NCI-H460 (cell line): ENCODE measurements around the gene DYSF. TPM values are rescaled to one million over a fixed set of nuclear protein-coding genes. Genes with fewer than 3 reads are reported as not detected.
A peak's percentile ranks its signal among the peaks of the same experiment; 100 is the strongest.

Source experiments
- DNase-seq: peaks from one replicate; pipeline ENCODE4 v3.0.0-alpha.2; 2016; ENCODE audit warnings: low read depth; ENCODE audit errors: extremely low read depth
- total RNA-seq: library from RNA; depleted of rRNA; stranded (reverse); fragments of >200 nt; shearing (Covaris generic); gene quantifications from 2 replicates; pipeline ENCODE4 v1.2.3, GENCODE V29; 2014

DYSF gene
- total RNA-seq, 1 experiment from 2014 or later = 3.4 TPM

DNA sequence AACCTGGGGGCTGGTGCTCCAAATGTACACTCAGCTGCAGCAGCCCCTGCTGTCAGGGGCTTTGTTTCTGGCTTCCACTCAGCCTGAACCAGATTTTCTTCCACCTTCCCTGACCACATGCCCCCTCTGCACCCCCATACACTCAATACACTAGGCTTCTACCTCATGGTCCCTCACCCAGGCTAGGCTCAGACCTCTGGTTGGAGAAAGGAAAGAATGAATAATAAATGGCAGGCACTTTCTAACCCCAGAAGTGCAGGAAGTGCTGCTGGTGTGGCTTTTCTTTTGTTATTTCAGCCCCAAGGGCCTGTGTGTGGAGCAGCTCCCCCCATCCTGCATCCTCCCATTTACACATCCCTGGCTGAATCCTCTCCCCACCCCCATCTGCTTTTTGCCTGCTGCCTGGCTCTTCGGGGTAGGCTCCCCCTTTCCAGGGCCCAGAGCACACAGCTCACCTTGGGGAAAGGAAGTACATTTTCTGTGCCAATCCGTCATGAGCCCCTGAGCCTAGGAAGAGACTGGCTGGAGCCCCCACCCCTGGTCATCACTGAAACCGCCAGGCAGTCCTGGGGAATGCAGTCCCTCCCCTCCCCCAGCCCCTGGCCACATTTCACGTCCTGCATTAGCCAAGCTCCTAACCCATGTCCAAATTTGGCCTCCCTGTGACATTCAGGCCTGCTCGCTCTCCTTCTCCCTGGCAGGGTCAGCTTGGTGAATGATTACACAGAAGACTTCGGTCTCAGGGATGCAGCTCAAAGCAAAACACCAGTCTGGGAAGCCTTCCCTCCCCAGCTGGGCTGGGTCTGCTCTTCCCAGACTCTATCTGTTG is 2.6 kb downstream of the DYSF start:
- DNase-seq = no peak

GRCh38 chr2:71456617-71457016 is 3.3 kb downstream of the DYSF start:
- DNase-seq = no peak

DNA sequence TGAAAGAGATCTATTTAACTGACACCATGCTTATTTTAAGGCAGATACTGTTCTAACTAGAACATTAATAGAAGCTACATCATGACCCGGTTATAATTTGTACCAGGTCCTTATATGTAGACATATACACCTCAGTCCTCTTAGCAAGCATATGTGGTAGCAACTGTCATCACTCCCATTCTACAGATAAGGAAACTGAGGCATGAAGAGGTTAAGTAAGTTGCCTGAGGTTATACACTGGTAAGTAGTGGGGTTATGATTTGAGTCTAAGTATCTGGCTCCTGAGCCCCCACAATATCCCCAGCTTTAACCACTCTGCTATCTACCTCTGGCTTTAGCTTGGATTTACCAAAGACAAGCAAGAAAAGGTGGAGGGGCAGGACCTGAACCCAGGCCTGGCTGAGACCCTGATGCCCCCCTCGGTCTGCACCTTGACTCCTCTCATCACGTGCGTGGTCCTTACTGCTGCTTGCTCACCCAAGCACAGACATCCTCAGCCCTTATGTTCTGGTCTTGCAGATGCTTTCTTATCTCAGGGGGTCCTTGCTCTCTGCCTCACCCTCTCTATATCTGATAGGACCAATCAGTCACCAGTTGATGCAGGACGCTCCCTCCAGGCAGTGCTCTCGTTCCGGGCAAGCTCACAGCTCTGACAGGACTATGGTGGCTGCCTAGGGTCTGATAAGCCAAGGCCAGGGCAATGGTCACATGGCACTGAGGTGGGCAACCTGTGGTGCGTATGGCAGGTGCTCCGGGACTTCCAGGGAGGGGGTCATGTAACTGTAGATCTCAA is 4.0 kb downstream of the DYSF start:
- no peak for DNase-seq

DNA sequence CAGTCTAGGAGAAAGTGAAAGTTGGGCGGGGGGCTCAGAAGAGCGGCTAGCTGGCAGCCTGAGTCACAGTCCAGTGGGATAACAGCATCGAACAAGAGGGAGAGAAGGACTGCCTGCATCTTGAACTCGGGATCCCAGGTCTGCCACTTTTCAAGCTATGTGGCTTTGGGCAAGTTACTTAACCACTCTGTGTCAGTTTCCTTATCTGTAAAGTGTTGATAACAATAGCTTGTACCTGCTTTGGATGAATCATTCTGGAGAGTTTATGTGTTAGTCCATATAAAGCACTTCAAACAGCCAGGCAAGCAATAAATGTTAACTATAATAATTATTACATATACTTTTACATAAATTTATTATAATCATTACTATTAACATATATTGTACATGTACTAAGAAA is 4.6 kb downstream of the DYSF start:
- no peak for DNase-seq

DNA sequence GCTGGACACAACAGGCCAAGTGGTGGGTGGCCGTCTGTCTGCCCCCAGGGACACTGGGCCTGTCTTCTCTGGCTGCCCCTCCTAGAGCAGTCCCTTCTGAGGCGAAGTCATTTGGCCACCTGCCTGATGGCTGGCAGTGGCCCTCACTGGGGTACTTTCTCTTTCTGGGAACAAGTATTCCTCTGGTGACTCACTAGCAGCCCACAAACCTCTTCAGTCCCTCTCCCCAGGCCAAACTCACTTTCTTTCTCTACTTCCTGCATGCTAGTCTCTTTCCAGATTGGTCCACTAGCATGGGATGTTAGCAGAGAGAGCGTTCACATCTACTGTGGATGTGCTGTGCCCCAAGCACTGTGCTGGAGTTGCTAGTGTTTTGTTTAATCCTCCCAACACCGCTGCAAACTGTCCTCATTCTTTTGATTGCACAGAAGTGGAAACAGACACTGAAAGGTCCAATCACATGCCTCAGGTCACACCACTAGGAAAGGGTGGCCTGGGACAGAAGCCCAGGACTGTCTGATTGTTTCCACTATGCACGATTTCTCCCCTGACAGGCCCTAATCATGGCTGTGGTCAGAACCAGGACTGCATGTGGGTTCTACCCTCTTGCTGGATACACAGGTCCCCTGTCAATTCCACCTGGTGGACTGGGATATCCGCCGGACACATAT is 5.2 kb downstream of the DYSF start:
- no peak for DNase-seq

DNA sequence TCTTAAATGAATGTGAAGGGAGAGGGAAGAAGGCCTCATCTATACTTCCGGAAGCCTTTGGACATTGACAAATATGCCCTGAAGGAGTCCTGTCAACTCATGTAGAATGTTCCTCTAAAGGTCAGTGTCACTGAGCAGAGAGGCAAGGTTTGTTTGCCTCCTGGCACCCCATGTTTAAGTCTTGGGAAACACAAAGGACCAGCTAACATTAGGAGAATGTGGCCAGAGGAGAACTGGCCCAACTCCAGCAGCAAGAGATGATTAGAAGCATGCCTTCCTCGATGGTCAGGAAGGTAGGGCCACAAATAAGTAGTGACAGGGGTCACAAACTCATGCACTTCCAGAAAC is 5.7 kb downstream of the DYSF start:
- no peak for DNase-seq

GRCh38 chr2:71460056-71460455 is 6.7 kb downstream of the DYSF start:
- DNase-seq = no peak

- peak; percentile 15 for DNase-seq
Observed at GRCh38 chr2:71460595-71461303, 7.4 kb downstream of the DYSF start.

DNA sequence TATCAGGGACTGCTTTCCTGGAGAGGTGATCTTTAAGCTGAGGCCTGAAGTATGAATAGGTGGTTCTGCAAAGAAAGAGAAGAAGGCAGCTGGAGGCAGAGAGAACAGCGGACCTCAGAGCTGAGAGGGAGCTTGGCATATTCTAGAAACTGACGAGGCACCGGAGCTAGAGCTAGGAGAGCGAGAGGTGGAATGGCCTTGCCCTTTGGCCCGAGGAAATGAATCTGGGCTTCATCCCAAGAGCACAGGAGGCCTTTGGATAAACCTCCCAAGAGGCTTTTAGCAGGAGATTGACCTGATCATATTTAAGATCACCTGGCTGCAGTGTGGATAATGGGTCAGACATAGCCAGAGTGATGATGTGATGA is 7.9 kb downstream of the DYSF start:
- DNase-seq = no peak

DNA sequence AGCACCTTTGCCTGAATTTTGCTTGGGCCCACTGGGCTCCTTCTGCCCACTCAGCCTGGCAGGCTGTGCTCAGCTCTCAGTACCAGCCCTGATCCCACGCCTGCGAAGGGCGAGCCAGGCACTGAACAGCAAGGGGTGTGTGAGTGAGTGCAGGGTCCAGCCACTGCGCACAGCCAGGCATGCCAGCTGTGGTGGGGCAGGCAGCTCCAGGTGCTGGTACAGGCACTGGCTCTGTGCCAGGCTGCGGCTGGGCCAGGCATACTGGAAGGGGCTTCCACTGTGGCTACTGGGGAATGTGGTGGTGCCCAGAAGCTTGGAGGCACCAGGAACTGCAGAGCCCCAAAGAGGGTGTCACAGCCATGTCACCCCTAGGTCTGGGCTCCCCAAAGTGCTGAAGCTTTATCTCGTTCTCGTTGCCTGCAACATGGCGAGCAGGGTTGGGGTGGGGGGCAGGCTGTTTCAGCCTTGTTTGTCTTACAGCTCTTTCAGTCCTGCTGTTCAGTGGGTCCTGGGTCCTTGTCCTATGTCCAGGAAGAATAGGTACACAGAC is 8.8 kb downstream of the DYSF start:
- DNase-seq = no peak

- no peak for DNase-seq
Observed at GRCh38 chr2:71462641-71463341, 9.4 kb downstream of the DYSF start.

- DNase-seq = no peak
Observed at GRCh38 chr2:71463342-71463654, 9.9 kb downstream of the DYSF start.

DNA sequence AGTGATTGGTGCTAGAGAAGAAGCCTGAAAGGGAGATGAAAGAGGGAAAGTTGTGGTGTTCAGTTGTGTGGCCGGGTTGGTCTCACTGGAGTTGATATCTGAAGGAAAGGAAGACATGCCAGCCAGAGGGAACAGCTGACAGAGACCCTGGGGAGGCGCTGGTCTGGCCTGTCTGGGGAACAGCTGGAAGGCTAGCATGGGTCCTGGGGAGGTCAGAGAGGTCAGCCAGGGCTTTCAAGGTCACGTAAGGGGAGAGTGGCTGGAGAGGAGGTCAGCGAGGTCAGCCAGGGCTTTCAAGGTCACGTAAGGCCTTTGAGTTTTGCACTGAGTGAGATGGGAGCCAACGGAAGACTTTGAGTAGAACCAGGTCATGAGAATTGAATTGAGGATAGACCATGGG is 11.0 kb downstream of the DYSF start:
- DNase-seq = no peak

GRCh38 chr2:71465356-71465755 is 12.0 kb downstream of the DYSF start:
- DNase-seq = no peak

- DNase-seq = no peak
Observed at GRCh38 chr2:71465961-71466300, 12.6 kb downstream of the DYSF start.

GRCh38 chr2:71466301-71467179 is 13.2 kb downstream of the DYSF start:
- peak; percentile 24 for DNase-seq

- DNase-seq = no peak
Observed at GRCh38 chr2:71467180-71467815, 13.9 kb downstream of the DYSF start.

DNA sequence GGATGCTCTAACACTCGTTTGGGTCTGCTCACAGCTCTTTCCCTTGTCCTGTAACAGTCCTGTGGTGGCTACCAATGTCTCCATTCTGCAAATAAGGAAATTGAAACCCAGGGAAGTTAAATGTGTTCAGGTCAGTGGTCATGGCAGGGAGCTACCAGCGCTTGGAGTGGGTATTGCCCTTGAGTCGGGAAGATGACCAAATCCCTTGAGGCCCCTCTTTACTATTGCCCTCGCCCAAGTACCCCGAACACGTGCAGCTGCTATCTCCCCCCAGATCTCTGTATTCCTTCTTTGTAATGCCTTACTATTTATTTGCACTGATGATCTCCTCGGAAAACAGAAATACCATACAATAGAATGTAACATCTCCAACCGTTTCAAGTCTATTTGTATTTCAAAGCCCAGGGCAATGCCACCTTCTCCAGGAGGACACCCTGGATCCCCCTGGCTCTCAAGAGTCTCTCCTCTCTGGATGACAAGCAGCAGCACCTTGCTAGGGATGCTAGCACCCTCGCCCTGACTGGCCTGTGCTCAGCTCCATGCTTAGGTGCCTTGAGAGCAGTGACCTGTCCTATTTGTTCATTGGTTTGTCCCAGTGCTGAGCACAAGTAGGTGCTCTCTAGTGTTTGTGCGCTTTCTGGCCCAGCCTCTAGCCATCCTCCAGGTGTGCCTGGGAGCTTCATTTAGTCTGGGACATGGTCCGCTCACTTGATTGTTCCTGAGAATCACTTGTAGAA is 15.1 kb downstream of the DYSF start:
- DNase-seq = no peak
